HEK293 (cell line): ENCODE measurements around the gene WDR20.
A peak's percentile ranks its signal among the peaks of the same experiment; 100 is the strongest.

Experiments used
- CTCF ChIA-PET: fragments of 350-600 bp; formaldehyde crosslinking; extraction: SDS; loops from one replicate; lab custom pipeline; 2021; ENCODE audit warnings: antibody characterized with exemption; lab: Yijun Ruan, JAX
- POLR2A ChIA-PET: fragments of 300-600 bp; formaldehyde crosslinking; extraction: SDS; loops from one replicate; lab custom pipeline; 2020; ENCODE audit warnings: antibody characterized with exemption, inconsistent platforms; lab: Yijun Ruan, JAX
- H3K27ac ChIP-seq: fragments of 200-500 bp; sonication (Bioruptor generic); 2 replicates; pipeline ENCODE4 v1.5.1; 2014; ENCODE audit warnings: low read depth, low read length, control low read depth, inconsistent platforms; ENCODE audit errors: extremely low read depth
- H3K36me3 ChIP-seq, 2 experiments: fragments of 200-500 bp in 1 of 2; sonication (Bioruptor generic) in 1 of 2; 1 replicate in 1 of 2; 2 replicates in 1 of 2; pipeline ENCODE4 v1.5.1; 2014 to 2017; ENCODE audit warnings: inconsistent platforms in 2 of 2, low read length in 2 of 2; ENCODE audit not compliant: control insufficient read depth in 2 of 2, insufficient read depth in 1 of 2
- H3K4me1 ChIP-seq: fragments of 200-500 bp; sonication (Bioruptor generic); 2 replicates; pipeline ENCODE4 v1.5.1; 2014; ENCODE audit warnings: mild to moderate bottlenecking, low read length, inconsistent platforms; ENCODE audit not compliant: control insufficient read depth, insufficient read depth
- H3K4me3 ChIP-seq: 2 replicates; pipeline ENCODE4 v1.5.1; 2011; ENCODE audit warnings: low read depth, mild to moderate bottlenecking, control low read depth, low read length, moderate library complexity
- H3K9me3 ChIP-seq: fragments of 200-500 bp; sonication (Bioruptor generic); 2 replicates; pipeline ENCODE4 v1.5.1; 2014; ENCODE audit warnings: low read depth, low read length, inconsistent platforms; ENCODE audit not compliant: control insufficient read depth, insufficient read depth
- GLIS1 ChIP-seq: fragments of 450-650 bp; formaldehyde crosslinking; IDR thresholded peaks from 2 replicates; pipeline ENCODE4 v1.5.1; 2016; ENCODE audit warnings: missing biosample characterization, missing genetic modification characterization
- HOXD13 ChIP-seq: sonication (generic); formaldehyde crosslinking; IDR thresholded peaks from 2 replicates; pipeline ENCODE4 v1.8.0; 2022; ENCODE audit warnings: missing genetic modification reagents, borderline replicate concordance
- KLF8 ChIP-seq: fragments of 450-650 bp; formaldehyde crosslinking; IDR thresholded peaks from 2 replicates; pipeline ENCODE4 v1.5.1; 2016; ENCODE audit warnings: missing biosample characterization, missing genetic modification characterization
- PRDM10 ChIP-seq: fragments of 450-650 bp; formaldehyde crosslinking; IDR thresholded peaks from 2 replicates; pipeline ENCODE4 v1.5.1; 2016; ENCODE audit warnings: missing biosample characterization, missing genetic modification characterization
- ZBTB1 ChIP-seq: fragments of 450-650 bp; formaldehyde crosslinking; IDR thresholded peaks from 2 replicates; pipeline ENCODE4 v1.5.1; 2016; ENCODE audit warnings: missing biosample characterization, missing genetic modification characterization
- ZNF121 ChIP-seq: fragments of 450-650 bp; formaldehyde crosslinking; IDR thresholded peaks from 2 replicates; pipeline ENCODE4 v1.5.1; 2016; ENCODE audit warnings: missing biosample characterization, missing genetic modification characterization
- ZNF18 ChIP-seq: fragments of 450-650 bp; formaldehyde crosslinking; IDR thresholded peaks from 2 replicates; pipeline ENCODE4 v1.5.1; 2016; ENCODE audit warnings: missing biosample characterization, missing genetic modification characterization
- ZNF184 ChIP-seq: fragments of 450-650 bp; IDR thresholded peaks from 2 replicates; pipeline ENCODE4 v1.5.1; 2018; ENCODE audit warnings: missing biosample characterization, mild to moderate bottlenecking, missing genetic modification characterization
- ZNF221 ChIP-seq: fragments of 450-650 bp; formaldehyde crosslinking; IDR thresholded peaks from 2 replicates; pipeline ENCODE4 v1.5.1; 2017; ENCODE audit warnings: missing biosample characterization, missing genetic modification characterization, borderline replicate concordance
- ZNF350 ChIP-seq: fragments of 450-650 bp; formaldehyde crosslinking; IDR thresholded peaks from 2 replicates; pipeline ENCODE4 v1.5.0; 2017; ENCODE audit warnings: missing biosample characterization, mild to moderate bottlenecking, missing genetic modification characterization
- ZNF514 ChIP-seq: fragments of 450-650 bp; formaldehyde crosslinking; IDR thresholded peaks from 2 replicates; pipeline ENCODE4 v1.5.1; 2016; ENCODE audit warnings: missing biosample characterization, missing genetic modification characterization
- ZNF530 ChIP-seq: fragments of 450-650 bp; formaldehyde crosslinking; IDR thresholded peaks from 2 replicates; pipeline ENCODE4 v1.5.1; 2016; ENCODE audit warnings: low read depth, missing biosample characterization, missing genetic modification characterization
- ZNF544 ChIP-seq: fragments of 450-650 bp; formaldehyde crosslinking; IDR thresholded peaks from 2 replicates; pipeline ENCODE4 v1.5.0; 2017; ENCODE audit warnings: missing biosample characterization, missing genetic modification characterization
- ZNF629 ChIP-seq: fragments of 450-650 bp; formaldehyde crosslinking; IDR thresholded peaks from 2 replicates; pipeline ENCODE4 v1.5.1; 2017; ENCODE audit warnings: missing biosample characterization, missing genetic modification characterization
- TF ChIP-seq, protein P1 (sequence below): fragments of 450-650 bp; formaldehyde crosslinking; IDR thresholded peaks from 2 replicates; pipeline ENCODE4 v1.5.1; 2017; ENCODE audit warnings: missing biosample characterization, missing genetic modification characterization
- TF ChIP-seq, protein P2 (sequence below): fragments of 450-650 bp; formaldehyde crosslinking; IDR thresholded peaks from 2 replicates; pipeline ENCODE4 v1.5.1; 2016; ENCODE audit warnings: missing biosample characterization, missing genetic modification characterization

WDR20 gene

GRCh38 chr14:102117852-102118251 lies 21.8 kb upstream of the WDR20 start:
- ChIA-PET POLR2A (no interaction called here), CTCF (no interaction called here)

GRCh38 chr14:102120888-102121287 lies 18.8 kb upstream of the WDR20 start:
- TF ChIP-seq GLIS1 (tag by site-specific recombination): peak; percentile 83
- peak; percentile 46; the same call in 1 of the 2 replicates for TF ChIP-seq ZNF18
- TF ChIP-seq ZNF221 (tag by site-specific recombination): no peak
- TF ChIP-seq ZNF121 (tag by site-specific recombination): peak; percentile 76; the same call in 1 of the 2 replicates
- TF ChIP-seq, protein P1, sequence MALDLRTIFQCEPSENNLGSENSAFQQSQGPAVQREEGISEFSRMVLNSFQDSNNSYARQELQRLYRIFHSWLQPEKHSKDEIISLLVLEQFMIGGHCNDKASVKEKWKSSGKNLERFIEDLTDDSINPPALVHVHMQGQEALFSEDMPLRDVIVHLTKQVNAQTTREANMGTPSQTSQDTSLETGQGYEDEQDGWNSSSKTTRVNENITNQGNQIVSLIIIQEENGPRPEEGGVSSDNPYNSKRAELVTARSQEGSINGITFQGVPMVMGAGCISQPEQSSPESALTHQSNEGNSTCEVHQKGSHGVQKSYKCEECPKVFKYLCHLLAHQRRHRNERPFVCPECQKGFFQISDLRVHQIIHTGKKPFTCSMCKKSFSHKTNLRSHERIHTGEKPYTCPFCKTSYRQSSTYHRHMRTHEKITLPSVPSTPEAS (tag by site-specific recombination): peak; percentile 70
- no peak for TF ChIP-seq KLF8 (tag by site-specific recombination)
- peak; percentile 32; the same call in 1 of the 2 replicates for TF ChIP-seq PRDM10
- TF ChIP-seq, all 188 proteins: peak for 5
- ChIA-PET CTCF (interaction anchor here (0.8 to 1.0 kb wide), 2 partner anchors 24 to 350 kb away, joined by 3 to 6 read pairs; no protein-coding TSS in a partner anchor), POLR2A (no interaction called here)
- Histone ChIP-seq H3K9me3 (no peaks in the 10 kb centered on the region), H3K27ac (no peak overlapping the region), H3K4me3 (no peak overlapping the region), H3K36me3 (no peaks in the 10 kb centered on the region; a peak in 1 of 3 replicates), H3K4me1 (peaks cover 7% of the 10 kb centered on the region; the same call in 1 of the 2 replicates)

More at GRCh38 chr14:102117852-102118251, 21.8 kb upstream of the WDR20 start:
- no peaks in the 10 kb centered on the region for H3K9me3 ChIP-seq
- TF ChIP-seq ZNF629 (no peak), ZNF514 (no peak), ZBTB1 (tag by site-specific recombination) (no peak), ZNF544 (tag by site-specific recombination) (no peak), HOXD13 (CRISPR knock-in tag) (no peak), ZNF184 (tag by site-specific recombination) (no peak), ZNF350 (tag by site-specific recombination) (no peak), ZNF530 (no peak)
- TF ChIP-seq, protein P2, sequence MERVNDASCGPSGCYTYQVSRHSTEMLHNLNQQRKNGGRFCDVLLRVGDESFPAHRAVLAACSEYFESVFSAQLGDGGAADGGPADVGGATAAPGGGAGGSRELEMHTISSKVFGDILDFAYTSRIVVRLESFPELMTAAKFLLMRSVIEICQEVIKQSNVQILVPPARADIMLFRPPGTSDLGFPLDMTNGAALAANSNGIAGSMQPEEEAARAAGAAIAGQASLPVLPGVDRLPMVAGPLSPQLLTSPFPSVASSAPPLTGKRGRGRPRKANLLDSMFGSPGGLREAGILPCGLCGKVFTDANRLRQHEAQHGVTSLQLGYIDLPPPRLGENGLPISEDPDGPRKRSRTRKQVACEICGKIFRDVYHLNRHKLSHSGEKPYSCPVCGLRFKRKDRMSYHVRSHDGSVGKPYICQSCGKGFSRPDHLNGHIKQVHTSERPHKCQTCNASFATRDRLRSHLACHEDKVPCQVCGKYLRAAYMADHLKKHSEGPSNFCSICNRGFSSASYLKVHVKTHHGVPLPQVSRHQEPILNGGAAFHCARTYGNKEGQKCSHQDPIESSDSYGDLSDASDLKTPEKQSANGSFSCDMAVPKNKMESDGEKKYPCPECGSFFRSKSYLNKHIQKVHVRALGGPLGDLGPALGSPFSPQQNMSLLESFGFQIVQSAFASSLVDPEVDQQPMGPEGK (tag by site-specific recombination): no peak
- TF ChIP-seq, all 188 proteins: peak for 0
- H3K4me3 ChIP-seq: no peak overlapping the region
- H3K36me3 ChIP-seq: no peaks in the 10 kb centered on the region
- H3K4me1 ChIP-seq: no peaks in the 10 kb centered on the region
- no peak overlapping the region for H3K27ac ChIP-seq
